OCI-LY1 (cell line): ENCODE measurements around the gene PTK7.

Experiments used
- H2AFZ ChIP-seq: fragments of 200-600 bp; sonication (generic), shearing (Covaris generic); 2 replicates; pipeline ENCODE4 v1.6.0; 2014; ENCODE audit warnings: antibody characterized with exemption, mild to moderate bottlenecking, low read length
- H3F3A ChIP-seq: fragments of 200-600 bp; sonication (generic), shearing (Covaris generic); 2 replicates; pipeline ENCODE4 v1.6.0; 2014; ENCODE audit warnings: mild to moderate bottlenecking, antibody characterized with exemption, low read length, moderate library complexity; ENCODE audit not compliant: insufficient read depth
- H3K27ac ChIP-seq: fragments of 200-600 bp; sonication (generic); 2 replicates; pipeline ENCODE4 v1.5.1; 2014; ENCODE audit warnings: low read length, mixed run types, mild to moderate bottlenecking, low read depth; ENCODE audit not compliant: poor library complexity, severe bottlenecking
- H3K27me3 ChIP-seq: fragments of 200-600 bp; sonication (generic); 2 replicates; pipeline ENCODE4 v1.6.0; 2014; ENCODE audit warnings: antibody characterized with exemption, mild to moderate bottlenecking, low read length, moderate library complexity; ENCODE audit not compliant: insufficient read depth
- H3K36me3 ChIP-seq: fragments of 200-600 bp; sonication (generic); 2 replicates; pipeline ENCODE4 v1.6.1; 2014; ENCODE audit warnings: mild to moderate bottlenecking, antibody characterized with exemption, low read length, moderate library complexity, mixed read lengths; ENCODE audit not compliant: insufficient read depth
- H3K4me1 ChIP-seq: fragments of 200-600 bp; sonication (generic); 2 replicates; pipeline ENCODE4 v1.5.1; 2014; ENCODE audit warnings: mild to moderate bottlenecking, low read length, moderate library complexity; ENCODE audit not compliant: insufficient read depth, severe bottlenecking
- H3K4me2 ChIP-seq: fragments of 200-600 bp; sonication (generic), shearing (Covaris generic); 2 replicates; pipeline ENCODE4 v1.6.1; 2014; ENCODE audit warnings: low read length
- H3K4me3 ChIP-seq: fragments of 200-600 bp; sonication (generic); 2 replicates; pipeline ENCODE4 v1.5.1; 2014; ENCODE audit warnings: low read length, low read depth, mild to moderate bottlenecking, mixed read lengths; ENCODE audit not compliant: poor library complexity, severe bottlenecking
- H3K79me2 ChIP-seq: fragments of 200-600 bp; shearing (Covaris generic); 2 replicates; pipeline ENCODE4 v1.6.1; 2016; ENCODE audit warnings: mixed run types, low read length, mixed read lengths; ENCODE audit not compliant: insufficient read depth
- H3K9ac ChIP-seq: fragments of 200-600 bp; sonication (generic), shearing (Covaris generic); 2 replicates; pipeline ENCODE4 v1.6.1; 2014; ENCODE audit warnings: mild to moderate bottlenecking, low read length, mixed read lengths
- H3K9me2 ChIP-seq: fragments of 200-600 bp; sonication (generic), shearing (Covaris generic); 2 replicates; pipeline ENCODE4 v1.6.1; 2014; ENCODE audit warnings: low read depth, mild to moderate bottlenecking, low read length, mixed read lengths
- H3K9me3 ChIP-seq: fragments of 200-600 bp; shearing (Covaris generic); 2 replicates; pipeline ENCODE4 v1.6.1; 2014; ENCODE audit warnings: low read length, mixed read lengths
- H4K20me1 ChIP-seq: fragments of 200-600 bp; sonication (generic), shearing (Covaris generic); 2 replicates; pipeline ENCODE4 v1.6.0; 2016; ENCODE audit warnings: mild to moderate bottlenecking, low read length; ENCODE audit not compliant: insufficient read depth
- CTCF ChIP-seq: fragments of 200-600 bp; sonication (generic), shearing (Covaris generic); IDR thresholded peaks from 2 replicates; pipeline ENCODE4 v1.5.1; 2017; ENCODE audit warnings: mild to moderate bottlenecking, antibody characterized with exemption, low read length, moderate library complexity, mixed read lengths
- EZH2 ChIP-seq: fragments of 200-600 bp; sonication (generic), shearing (Covaris generic); IDR thresholded peaks from 2 replicates; pipeline ENCODE4 v1.8.0; 2017; ENCODE audit warnings: borderline replicate concordance, mixed run types, mild to moderate bottlenecking, antibody characterized with exemption, low read length, moderate library complexity, mixed read lengths

Gene PTK7

DNA sequence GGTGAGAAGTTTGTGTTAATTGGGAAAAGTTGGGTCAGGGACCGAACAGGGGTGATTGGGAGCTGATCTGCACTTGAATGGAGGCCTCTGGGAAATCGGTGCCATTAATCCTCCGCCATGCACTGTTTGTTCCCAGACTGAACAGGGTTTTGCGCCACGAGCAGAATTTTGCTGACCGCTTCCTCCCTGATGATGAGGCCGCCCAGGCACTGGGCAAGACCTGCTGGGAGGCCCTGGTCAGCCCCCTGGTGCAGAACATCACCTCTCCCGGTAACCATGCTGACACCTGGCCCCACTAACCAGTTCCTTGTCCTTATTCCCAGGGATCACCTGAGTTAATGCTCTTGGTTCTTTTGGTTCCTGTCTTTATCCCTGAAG lies 127.6 kb downstream of the PTK7 start:
- H3K27ac ChIP-seq: no peak overlapping the region
- no peaks in the 10 kb centered on the region for H3K9me2 ChIP-seq
- H3K9ac ChIP-seq: no peak overlapping the region
- TF ChIP-seq EZH2 (no peak), CTCF (no peak)
- H3F3A ChIP-seq: no peaks in the 10 kb centered on the region
- H4K20me1 ChIP-seq: no peaks in the 10 kb centered on the region
- no peaks in the 10 kb centered on the region for H3K27me3 ChIP-seq
- H3K4me2 ChIP-seq: no peak overlapping the region
- no peak overlapping the region for H3K4me3 ChIP-seq
- H3K36me3 ChIP-seq: peaks cover 28% of the 10 kb centered on the region
- H3K9me3 ChIP-seq: no peaks in the 10 kb centered on the region
- H3K4me1 ChIP-seq: no peaks in the 10 kb centered on the region
- H2AFZ ChIP-seq: no peak overlapping the region
- no peaks in the 10 kb centered on the region for H3K79me2 ChIP-seq

DNA sequence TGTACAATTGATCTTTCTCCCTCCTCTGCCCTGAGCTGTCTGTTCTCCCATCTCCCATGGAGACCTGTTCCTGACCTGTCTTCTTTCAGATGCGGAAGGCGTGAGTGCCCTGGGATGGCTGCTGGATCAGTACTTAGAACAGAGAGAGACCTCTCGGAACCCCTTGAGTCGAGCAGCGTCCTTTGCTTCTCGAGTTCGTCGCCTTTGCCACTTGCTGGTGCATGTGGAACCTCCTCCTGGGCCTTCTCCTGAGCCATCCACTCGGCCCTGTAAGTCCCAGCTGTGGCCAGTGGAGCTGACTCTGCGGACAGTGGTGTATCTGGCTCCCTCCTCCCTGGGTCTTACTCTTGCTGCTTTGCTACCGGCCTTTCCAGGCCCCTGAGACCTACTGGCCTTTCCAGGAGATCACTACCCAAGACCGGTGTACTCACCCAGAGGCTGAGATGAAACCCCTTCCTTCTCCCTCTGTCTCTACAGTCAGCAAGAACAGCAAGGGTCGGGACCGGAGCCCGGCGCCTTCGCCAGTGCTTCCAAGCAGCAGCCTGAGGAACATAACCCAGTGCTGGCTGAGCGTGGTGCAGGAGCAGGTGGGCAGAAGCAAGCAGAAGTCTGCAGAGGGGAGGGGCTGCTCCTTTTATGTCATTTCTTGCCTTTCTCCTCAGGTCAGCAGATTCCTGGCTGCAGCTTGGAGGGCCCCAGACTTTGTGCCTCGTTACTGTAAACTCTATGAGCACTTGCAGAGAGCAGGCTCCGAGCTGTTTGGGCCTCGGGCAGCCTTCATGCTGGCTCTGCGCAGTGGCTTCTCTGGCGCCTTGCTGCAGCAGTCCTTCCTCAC lies 128.4 kb downstream of the PTK7 start:
- no peak overlapping the region for H3K4me2 ChIP-seq
- no peaks in the 10 kb centered on the region for H3K27me3 ChIP-seq
- no peaks in the 10 kb centered on the region for H3K4me1 ChIP-seq
- no peaks in the 10 kb centered on the region for H3F3A ChIP-seq
- H3K36me3 ChIP-seq: peaks cover 27% of the 10 kb centered on the region
- no peak overlapping the region for H2AFZ ChIP-seq
- no peaks in the 10 kb centered on the region for H3K9me3 ChIP-seq
- H3K9ac ChIP-seq: no peak overlapping the region
- H4K20me1 ChIP-seq: no peaks in the 10 kb centered on the region
- no peak for TF ChIP-seq CTCF
- TF ChIP-seq EZH2: no peak
- H3K9me2 ChIP-seq: no peaks in the 10 kb centered on the region
- no peak overlapping the region for H3K27ac ChIP-seq
- H3K4me3 ChIP-seq: no peak overlapping the region
- H3K79me2 ChIP-seq: no peaks in the 10 kb centered on the region

DNA sequence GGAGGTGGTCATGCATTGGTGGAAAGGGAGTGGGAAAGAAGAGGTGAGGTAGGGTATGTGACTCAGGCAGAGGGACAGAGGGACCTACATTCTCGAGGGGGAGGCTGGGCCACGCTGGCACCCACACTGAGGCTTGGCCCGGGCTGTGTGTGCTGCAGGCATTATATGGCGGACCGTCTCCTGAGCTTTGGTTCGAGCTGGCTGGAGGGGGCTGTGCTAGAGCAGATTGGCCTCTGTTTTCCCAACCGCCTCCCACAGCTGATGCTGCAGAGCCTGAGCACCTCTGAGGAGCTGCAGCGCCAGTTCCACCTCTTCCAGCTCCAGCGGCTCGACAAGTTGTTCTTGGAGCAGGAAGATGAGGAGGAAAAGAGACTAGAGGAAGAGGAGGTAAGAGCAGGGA lies 129.7 kb downstream of the PTK7 start:
- Histone ChIP-seq H3K4me2 (no peak overlapping the region), H3F3A (no peaks in the 10 kb centered on the region), H3K9me3 (no peaks in the 10 kb centered on the region), H2AFZ (no peak overlapping the region), H3K9ac (no peak overlapping the region), H4K20me1 (no peaks in the 10 kb centered on the region), H3K4me1 (no peaks in the 10 kb centered on the region), H3K9me2 (no peaks in the 10 kb centered on the region), H3K27me3 (no peaks in the 10 kb centered on the region), H3K4me3 (no peak overlapping the region), H3K36me3 (peaks cover 14% of the 10 kb centered on the region), H3K79me2 (no peaks in the 10 kb centered on the region), H3K27ac (no peak overlapping the region)
- no peak for TF ChIP-seq EZH2
- no peak for TF ChIP-seq CTCF
